ENCODE measurements around the gene ACSL1. TPM values are rescaled to one million over a fixed set of nuclear protein-coding genes. Genes with fewer than 3 reads are reported as not detected.
A peak's percentile ranks its signal among the peaks of the same experiment; 100 is the strongest.
"Not testable (repeated sequence)": the region's sequence is repeated elsewhere in the genome, so short reads cannot be mapped to it uniquely, and the experiment has no call there.

Gene ACSL1
- total RNA-seq, 2 experiments from 2014 or later: 14.5 to 15.4 TPM

DNA sequence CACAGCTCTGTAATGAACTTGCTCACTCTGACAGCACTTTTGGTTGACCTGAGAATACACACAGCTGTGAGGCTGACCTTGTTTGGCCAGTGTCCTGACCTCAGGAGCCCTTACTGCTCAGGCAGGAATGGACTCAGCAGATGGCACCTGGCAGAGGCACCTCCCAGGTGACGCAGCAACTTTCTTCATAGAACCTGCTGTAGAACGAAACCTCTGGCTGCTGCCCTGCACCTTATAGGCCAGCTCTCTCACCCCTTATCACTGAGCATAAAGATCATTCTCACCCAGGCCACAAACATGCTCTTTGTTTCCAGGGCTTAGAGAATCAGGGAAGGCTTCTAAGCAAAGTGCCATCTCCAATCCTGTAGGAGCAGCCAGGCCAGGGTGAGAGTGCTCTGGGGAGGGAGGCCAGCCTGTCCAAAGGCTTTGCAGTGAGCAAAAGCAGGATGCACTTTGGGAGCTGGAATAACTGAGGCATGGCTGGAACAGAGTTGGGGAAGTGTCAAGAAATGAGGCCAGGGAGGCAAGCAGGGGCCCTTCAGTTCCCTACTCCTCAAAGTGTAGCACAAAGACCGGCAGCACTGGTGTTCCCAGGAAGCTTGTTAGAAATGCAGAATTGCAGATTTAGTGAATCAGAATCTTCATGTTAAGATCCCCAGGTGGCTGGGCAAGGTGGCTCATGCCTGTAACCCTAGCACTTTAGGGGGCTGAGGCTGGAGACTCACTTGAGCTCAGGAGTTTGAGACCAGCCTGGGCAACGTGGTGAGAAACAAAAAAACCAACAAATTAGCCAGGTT lies 78.5 kb downstream of the ACSL1 start:
- no peak for DNase-seq
- Mint-ChIP-seq H3K27me3 (no peaks in the 10 kb centered on the region), H3K4me3 (no peak overlapping the region), H3K9me3 (no peaks in the 10 kb centered on the region), H3K4me1 (peaks cover 16% of the 10 kb centered on the region), H3K36me3 (ENCODE audit: low read depth) (no peaks in the 10 kb centered on the region), H3K27ac (no peak overlapping the region)
- ChIA-PET POLR2A (no interaction called here), CTCF (interaction anchor here (0.6 to 1.5 kb wide), 3 partner anchors 14 to 1752 kb away, joined by 3 to 6 read pairs (median 3); partner anchors contain the start of gene CENPU)

GRCh38 chr4:184745831-184746795 lies 79.7 kb downstream of the ACSL1 start:
- CTCF ChIA-PET: interaction anchor here (0.7 to 1.5 kb wide), 12 partner anchors 10 to 479 kb away, joined by 3 to 6 read pairs (median 3); partner anchors contain the start of gene CENPU
- Mint-ChIP-seq H3K27ac (peak overlapping the region; percentile 65), H3K9me3 (no peaks in the 10 kb centered on the region), H3K36me3 (ENCODE audit: low read depth) (no peaks in the 10 kb centered on the region), H3K27me3 (no peaks in the 10 kb centered on the region), H3K4me3 (no peak overlapping the region), H3K4me1 (peaks cover 13% of the 10 kb centered on the region)
- peak; percentile 86 for DNase-seq
- POLR2A ChIA-PET: no interaction called here

GRCh38 chr4:184744236-184744635 lies 81.5 kb downstream of the ACSL1 start:
- no peak for DNase-seq
- no peak overlapping the region for H3K4me3 Mint-ChIP-seq
- ChIA-PET POLR2A (no interaction called here), CTCF (interaction anchor here (2.4 kb wide), 1 partner anchor 10 kb away, joined by 6 read pairs; the partner anchor contains the start of gene CENPU)
- peaks cover 23% of the 10 kb centered on the region for H3K4me1 Mint-ChIP-seq
- no peaks in the 10 kb centered on the region for H3K9me3 Mint-ChIP-seq
- H3K27me3 Mint-ChIP-seq: no peaks in the 10 kb centered on the region
- no peak overlapping the region for H3K27ac Mint-ChIP-seq
- no peaks in the 10 kb centered on the region for H3K36me3 Mint-ChIP-seq (ENCODE audit: low read depth)

DNA sequence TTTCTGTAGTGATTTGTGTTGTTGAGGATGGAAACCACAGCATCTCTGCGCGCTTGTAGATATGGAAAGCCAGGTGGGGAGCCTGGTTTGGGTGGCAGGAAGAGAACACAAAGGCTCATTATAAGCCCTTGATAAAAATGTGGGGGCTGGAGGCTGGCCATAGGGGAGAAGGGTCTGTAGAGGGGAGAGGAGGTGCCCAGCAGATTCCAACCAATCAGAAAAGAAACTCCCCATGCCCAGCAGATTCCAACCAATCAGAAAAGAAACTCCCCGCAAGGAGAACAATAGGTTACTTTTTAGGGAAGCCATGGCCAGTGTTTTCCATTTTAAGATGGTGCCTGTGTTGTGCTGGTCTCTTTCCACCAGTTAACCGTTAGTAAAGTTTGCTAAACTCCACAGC lies 82.1 kb downstream of the ACSL1 start:
- Mint-ChIP-seq H3K27ac (no peak overlapping the region), H3K36me3 (ENCODE audit: low read depth) (no peaks in the 10 kb centered on the region), H3K4me3 (no peak overlapping the region), H3K9me3 (no peaks in the 10 kb centered on the region), H3K4me1 (peaks cover 26% of the 10 kb centered on the region), H3K27me3 (no peaks in the 10 kb centered on the region)
- ChIA-PET CTCF (interaction anchor here (2.4 kb wide), 1 partner anchor 10 kb away, joined by 6 read pairs; the partner anchor contains the start of gene CENPU), POLR2A (no interaction called here)
- DNase-seq: no peak

DNA sequence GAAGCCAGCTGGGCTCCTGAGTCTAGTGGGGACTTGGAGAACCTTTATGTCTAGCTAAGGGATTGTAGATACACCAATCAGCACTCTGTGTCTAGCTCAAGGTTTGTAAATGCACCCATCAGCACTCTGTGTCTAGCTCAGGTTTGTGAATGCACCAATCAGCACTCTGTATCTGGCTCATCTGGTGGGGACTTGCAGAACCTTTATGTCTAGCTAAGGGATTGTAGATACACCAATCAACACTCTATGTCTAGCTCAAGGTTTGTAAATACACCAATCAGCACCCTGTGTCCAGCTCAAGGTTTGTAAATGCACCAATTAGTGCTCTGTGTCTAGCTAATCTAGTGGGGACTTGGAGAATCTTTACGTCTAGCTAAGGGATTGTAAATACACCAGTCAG lies 84.1 kb downstream of the ACSL1 start:
- H3K36me3 Mint-ChIP-seq (ENCODE audit: low read depth); POLR2A ChIA-PET: not testable (repeated sequence)
- CTCF ChIA-PET: interaction anchor here (0.8 to 2.4 kb wide), 3 partner anchors 8 to 491 kb away, joined by 3 to 6 read pairs (median 3); partner anchors contain the start of gene CENPU

DNA sequence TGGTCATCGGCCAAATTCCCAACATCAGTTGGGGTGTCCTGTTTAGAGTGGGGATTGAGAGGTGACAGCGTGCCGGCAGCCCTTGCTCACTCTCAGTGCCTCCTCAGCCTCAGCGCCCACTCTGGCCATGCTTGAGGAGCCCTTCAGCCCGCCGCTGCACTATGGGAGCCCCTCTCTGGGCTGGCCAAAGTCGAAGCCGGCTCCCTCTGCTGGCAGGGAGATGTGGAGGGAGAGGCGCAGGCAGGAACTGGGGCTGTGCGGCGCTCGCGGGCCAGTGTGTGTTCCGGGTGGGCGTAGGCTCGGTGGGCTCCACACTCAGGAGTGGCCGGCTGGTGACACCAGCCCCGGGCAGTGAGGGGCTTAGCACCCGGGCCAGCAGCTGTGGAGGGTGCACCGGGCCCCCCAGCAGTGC lies 84.8 kb downstream of the ACSL1 start:
- Mint-ChIP-seq H3K4me1 (peaks cover 18% of the 10 kb centered on the region), H3K4me3 (no peak overlapping the region), H3K27ac (no peak overlapping the region), H3K9me3 (no peaks in the 10 kb centered on the region), H3K27me3 (no peaks in the 10 kb centered on the region), H3K36me3 (ENCODE audit: low read depth) (no peaks in the 10 kb centered on the region)
- POLR2A ChIA-PET: no interaction called here
- no peak for DNase-seq
- CTCF ChIA-PET: no interaction called here

More for the DNA sequence above, 84.1 kb downstream of the ACSL1 start:
- DNase-seq, H3K27ac Mint-ChIP-seq, H3K9me3 Mint-ChIP-seq, H3K4me3 Mint-ChIP-seq, H3K27me3 Mint-ChIP-seq: not testable (repeated sequence)
- H3K4me1 Mint-ChIP-seq: peaks cover 25% of the 10 kb centered on the region

DNA sequence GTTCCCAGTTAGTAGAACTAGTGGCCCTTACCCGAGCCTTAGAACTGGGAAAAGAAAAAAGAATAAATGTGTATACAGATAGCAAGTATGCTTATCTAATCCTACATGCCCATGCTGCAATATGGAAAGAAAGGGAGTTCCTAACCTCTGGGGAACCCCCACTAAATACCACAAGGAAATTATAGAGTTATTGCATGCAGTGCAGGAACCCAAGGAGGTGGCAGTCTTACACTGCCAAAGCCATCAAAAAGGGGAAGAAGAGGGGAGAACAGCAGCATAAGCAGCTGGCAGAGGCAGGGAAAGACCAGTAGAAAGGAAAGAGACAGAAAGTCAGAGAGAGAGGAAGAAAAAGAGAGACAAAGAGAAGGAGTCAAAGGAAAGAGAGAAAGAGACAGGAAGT lies 86.2 kb downstream of the ACSL1 start:
- CTCF ChIA-PET; H3K4me3 Mint-ChIP-seq; H3K36me3 Mint-ChIP-seq (ENCODE audit: low read depth); H3K27ac Mint-ChIP-seq; H3K27me3 Mint-ChIP-seq; POLR2A ChIA-PET; DNase-seq; H3K9me3 Mint-ChIP-seq: not testable (repeated sequence)
- H3K4me1 Mint-ChIP-seq: peaks cover 18% of the 10 kb centered on the region

GRCh38 chr4:184734758-184735157 lies 91.0 kb downstream of the ACSL1 start:
- H3K27me3 Mint-ChIP-seq: no peaks in the 10 kb centered on the region
- no peak for DNase-seq
- peaks cover 44% of the 10 kb centered on the region for H3K4me1 Mint-ChIP-seq
- ChIA-PET CTCF (interaction anchor here (0.9 to 2.3 kb wide), 9 partner anchors 8 to 471 kb away, joined by 3 to 8 read pairs (median 4); no protein-coding TSS in a partner anchor), POLR2A (interaction anchor here (0.5 to 1.2 kb wide), 3 partner anchors 161 to 1817 kb away, joined by 3 to 4 read pairs (median 3); no protein-coding TSS in a partner anchor)
- peak overlapping the region; percentile 98 for H3K27ac Mint-ChIP-seq
- peak overlapping the region; percentile 93 for H3K4me3 Mint-ChIP-seq
- no peaks in the 10 kb centered on the region for H3K9me3 Mint-ChIP-seq
- H3K36me3 Mint-ChIP-seq (ENCODE audit: low read depth): peaks cover 11% of the 10 kb centered on the region

- Mint-ChIP-seq H3K4me1 (peaks cover 45% of the 10 kb centered on the region), H3K4me3 (peak within 1 kb of the TSS; percentile 93), H3K36me3 (ENCODE audit: low read depth) (peaks cover 18% of the 10 kb centered on the region), H3K9me3 (no peaks in the 10 kb centered on the region), H3K27ac (peak within 1 kb of the TSS; percentile 98), H3K27me3 (no peaks in the 10 kb centered on the region)
- peak; percentile 96 for DNase-seq
- ChIA-PET POLR2A (interaction anchor here (0.5 to 1.2 kb wide), 6 partner anchors 85 to 1816 kb away, joined by 3 to 6 read pairs (median 3); partner anchors contain the start of genes CASP3 and PRIMPOL), CTCF (interaction anchor here (0.6 to 2.3 kb wide), 13 partner anchors 9 to 473 kb away, joined by 3 to 8 read pairs (median 4); no protein-coding TSS in a partner anchor)
Observed at GRCh38 chr4:184733654-184734524, 91.9 kb downstream of the ACSL1 start, which contains the start of gene CENPU. Gene CENPU (minus strand): TSS chr4:184734096. CDS start chr4:184734062, 34 bp downstream.

DNA sequence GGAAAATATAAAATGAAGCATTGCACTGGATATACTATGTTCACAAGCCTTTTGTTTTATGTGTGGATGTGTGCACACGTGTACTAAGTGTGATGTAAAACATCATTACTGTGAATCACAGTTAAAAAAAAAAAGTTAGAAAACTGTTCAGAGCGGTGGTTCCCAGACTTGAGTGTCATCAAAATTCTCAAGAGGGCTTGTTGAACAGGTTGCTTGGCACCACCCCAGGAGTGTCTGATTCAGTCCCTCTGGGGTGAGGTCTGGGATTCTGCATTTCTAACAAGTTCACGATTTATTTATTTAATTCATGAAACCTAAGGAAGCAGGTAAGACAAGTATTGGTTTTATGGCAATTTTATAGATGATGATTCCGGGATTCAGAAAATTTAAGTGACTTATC lies 93.6 kb downstream of the ACSL1 start:
- ChIA-PET CTCF (interaction anchor here (0.8 to 1.2 kb wide), 3 partner anchors 10 to 98 kb away, joined by 3 to 5 read pairs (median 3); no protein-coding TSS in a partner anchor), POLR2A (no interaction called here)
- H3K27me3 Mint-ChIP-seq: no peaks in the 10 kb centered on the region
- peaks cover 53% of the 10 kb centered on the region for H3K4me1 Mint-ChIP-seq
- peaks cover 33% of the 10 kb centered on the region for H3K36me3 Mint-ChIP-seq (ENCODE audit: low read depth)
- no peak for DNase-seq
- H3K9me3 Mint-ChIP-seq: no peaks in the 10 kb centered on the region
- H3K27ac Mint-ChIP-seq: peak overlapping the region; percentile 98
- peak overlapping the region; percentile 93 for H3K4me3 Mint-ChIP-seq

- H3K4me3 Mint-ChIP-seq: no peak overlapping the region
- H3K4me1 Mint-ChIP-seq: peaks cover 58% of the 10 kb centered on the region
- no peaks in the 10 kb centered on the region for H3K27me3 Mint-ChIP-seq
- ChIA-PET POLR2A (no interaction called here), CTCF (interaction anchor here (1.1 kb wide), 1 partner anchor 43 kb away, joined by 3 read pairs; no protein-coding TSS in a partner anchor)
- H3K36me3 Mint-ChIP-seq (ENCODE audit: low read depth): peaks cover 41% of the 10 kb centered on the region
- H3K27ac Mint-ChIP-seq: no peak overlapping the region
- no peak for DNase-seq
- H3K9me3 Mint-ChIP-seq: no peaks in the 10 kb centered on the region
Observed at GRCh38 chr4:184731056-184731455, 94.7 kb downstream of the ACSL1 start.

Measured in activated CD4-positive, alpha-beta T cell treated with anti-CD3 and anti-CD28 coated beads, Interleukin-2, amount 10 ng/mL, durations not matched to agents 7 days and 5 days (primary cell).